DLD1 (cell line): ENCODE results near the gene ENHO.
"Not testable (repeated sequence)": the region's sequence is repeated elsewhere in the genome, so short reads cannot be mapped to it uniquely, and the experiment has no call there.

Experiments used
- in situ Hi-C: cut with HindIII; loops from 2 replicates; pipeline ENCODE4 v1.10.0; 2017; ENCODE audit warnings: low sequenced_read_pairs

ENHO gene

DNA sequence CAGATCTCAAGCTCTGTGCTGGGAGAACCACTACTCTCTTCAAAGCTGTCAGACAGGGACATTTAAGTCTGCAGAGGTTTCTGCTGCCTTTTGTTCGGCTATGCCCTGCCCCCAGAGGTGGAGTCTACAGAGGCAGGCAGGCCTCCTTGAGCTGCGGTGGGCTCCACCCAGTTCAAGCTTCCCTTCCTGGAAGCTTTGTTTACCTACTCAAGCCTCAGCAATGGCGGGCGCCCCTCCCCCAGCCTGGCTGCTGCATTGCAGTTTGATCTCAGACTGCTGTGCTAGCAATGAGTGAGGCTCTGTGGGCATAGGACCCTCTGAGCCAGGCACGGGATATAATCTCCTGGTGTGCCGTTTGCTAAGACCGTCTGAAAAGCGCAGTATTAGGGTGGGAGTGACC lies 9.3 kb upstream of the ENHO start:
- in situ Hi-C loops = not testable (repeated sequence)

DNA sequence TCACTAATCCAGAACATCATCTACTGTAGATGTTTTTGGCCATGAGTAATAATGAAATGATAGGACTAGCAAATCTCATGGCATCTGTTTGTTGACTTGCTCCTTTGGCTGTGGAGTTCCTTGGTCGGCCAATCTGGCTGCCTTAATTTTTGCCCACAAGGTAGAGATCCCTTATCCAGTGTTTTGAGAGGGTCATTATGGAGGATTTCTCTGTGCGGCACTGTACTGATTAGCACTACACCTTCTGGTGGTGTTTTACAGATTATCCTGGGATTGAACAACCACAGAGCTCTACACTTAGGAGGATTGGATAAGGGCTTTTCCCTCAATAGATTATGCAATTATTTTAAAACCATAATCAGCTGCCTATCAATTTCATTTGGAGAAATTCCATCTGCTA lies 3.2 kb upstream of the ENHO start:
- in situ Hi-C loops = no loop called here

DNA sequence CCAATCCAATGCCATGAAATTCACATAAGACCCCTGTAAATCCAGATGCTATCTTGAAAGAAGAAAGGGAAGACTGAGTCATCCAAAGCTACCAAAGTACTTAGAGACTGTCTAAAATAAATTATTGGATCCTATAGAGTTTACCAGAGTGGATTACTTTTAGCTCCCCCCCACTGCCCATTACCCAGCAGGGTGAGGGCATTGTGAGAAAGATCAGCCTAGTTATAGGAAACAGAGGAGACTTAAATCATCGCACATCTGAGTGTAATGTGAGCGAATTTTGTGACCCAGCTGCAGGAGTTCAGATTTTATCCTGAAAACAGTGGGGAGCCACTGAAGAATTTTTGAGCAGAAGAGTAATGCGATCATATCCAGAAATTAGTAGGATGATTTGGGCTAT lies 1.6 kb upstream of the ENHO start:
- in situ Hi-C loops = no loop called here

- in situ Hi-C loops = no loop called here
These were observed 501 bp downstream of the ENHO start for GRCh38 chr9:34522091-34522887.

- in situ Hi-C loops = no loop called here
These were observed 1.3 kb downstream of the ENHO start for GRCh38 chr9:34521406-34522045.

DNA sequence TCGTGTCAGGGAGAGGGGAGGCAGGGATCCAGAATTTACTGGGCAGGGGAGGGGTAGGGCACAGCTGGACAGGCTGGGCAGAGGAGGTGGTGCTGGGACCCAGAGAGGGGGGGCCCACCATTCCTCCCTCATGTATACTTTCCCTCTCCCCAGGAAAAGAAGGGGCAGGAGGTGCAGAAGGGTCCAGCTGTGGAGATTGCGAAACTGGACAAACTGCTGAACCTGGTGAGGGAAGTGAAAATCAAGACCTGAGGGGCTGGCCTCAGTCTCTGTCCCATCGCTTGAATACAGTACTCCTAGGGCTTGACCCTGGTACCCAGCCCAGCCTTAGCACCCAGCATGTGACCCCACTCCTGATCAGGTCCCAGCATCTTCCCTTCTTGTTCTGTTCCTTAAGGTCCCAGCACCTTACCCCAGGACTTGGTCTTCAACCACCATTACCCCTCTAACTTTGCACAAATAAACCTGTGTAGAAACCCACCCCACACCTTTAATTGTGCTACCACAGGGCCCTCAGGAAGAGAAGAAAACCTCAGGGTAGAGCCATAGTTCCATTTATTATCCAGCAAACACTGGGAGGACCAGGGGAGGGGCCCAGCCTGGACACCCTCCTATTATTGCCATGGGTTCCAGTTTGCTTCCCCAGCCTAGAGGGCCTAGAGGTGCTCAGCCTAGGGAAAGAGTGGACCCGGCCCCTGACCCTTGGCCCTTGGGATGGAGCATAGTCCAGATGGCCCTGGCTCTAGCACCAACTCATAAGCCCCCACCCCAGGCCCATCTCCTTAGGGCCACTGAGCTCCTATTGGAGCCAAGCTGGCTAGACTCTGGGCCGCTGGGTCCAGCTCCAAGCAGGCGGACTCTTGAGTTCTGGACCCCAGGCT lies 2.0 kb downstream of the ENHO start:
- in situ Hi-C loops = no loop called here

DNA sequence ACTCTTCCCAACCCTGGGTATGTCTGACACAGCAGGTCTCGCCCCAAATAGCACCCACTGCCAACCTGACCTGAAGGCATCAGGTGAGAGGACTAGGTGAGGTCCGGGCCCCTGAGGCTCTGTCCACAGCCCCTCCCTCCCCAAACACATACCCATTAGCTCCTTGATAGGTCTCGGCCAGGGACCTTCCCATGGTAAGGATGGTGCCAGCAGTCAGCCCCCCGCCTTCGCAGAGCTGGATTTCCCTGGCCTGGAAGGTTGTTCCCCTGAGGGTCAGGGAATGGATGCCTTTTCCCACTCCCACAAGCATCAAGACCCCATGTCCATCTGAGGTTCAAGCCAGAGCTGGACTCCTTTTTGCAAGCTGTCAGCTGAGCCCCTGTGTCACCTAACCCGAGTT lies 2.7 kb downstream of the ENHO start:
- in situ Hi-C loops = no loop called here

DNA sequence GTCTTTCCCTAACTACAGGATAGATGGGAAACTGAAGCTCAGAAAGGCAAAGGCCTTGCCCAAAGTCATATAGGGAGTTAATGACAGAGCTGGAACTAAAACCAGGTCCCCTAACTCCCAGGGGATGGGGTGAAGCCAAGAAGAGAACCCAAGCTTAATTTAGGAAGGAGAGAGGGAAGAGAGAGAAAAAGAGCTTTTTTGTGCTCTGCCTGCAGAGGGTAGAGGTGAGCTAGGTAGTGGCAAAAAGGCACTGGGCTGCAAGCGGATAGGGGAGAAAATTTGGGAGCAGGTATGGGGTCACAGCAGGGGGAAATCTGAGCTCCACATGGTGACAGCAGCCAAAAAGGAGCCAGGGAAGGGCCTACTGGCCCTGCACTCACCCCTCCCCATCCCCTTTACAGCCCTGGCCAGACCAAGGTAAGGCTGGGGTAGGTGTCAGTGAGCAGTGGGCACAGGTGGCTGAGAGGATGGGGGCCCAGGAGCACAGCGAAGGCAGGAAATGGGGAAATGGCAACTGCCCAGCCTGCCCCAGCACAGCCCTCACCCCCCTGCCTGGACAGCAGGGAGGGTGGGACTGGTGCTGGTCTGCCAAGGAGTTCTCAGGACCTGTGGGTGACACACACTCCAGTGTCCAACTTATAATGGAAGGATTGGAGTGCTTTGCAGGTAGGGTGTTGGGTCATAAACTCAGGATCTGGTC lies 3.3 kb downstream of the ENHO start:
- in situ Hi-C loops = no loop called here

GRCh38 chr9:34518896-34519295 lies 3.9 kb downstream of the ENHO start:
- in situ Hi-C loops = no loop called here

DNA sequence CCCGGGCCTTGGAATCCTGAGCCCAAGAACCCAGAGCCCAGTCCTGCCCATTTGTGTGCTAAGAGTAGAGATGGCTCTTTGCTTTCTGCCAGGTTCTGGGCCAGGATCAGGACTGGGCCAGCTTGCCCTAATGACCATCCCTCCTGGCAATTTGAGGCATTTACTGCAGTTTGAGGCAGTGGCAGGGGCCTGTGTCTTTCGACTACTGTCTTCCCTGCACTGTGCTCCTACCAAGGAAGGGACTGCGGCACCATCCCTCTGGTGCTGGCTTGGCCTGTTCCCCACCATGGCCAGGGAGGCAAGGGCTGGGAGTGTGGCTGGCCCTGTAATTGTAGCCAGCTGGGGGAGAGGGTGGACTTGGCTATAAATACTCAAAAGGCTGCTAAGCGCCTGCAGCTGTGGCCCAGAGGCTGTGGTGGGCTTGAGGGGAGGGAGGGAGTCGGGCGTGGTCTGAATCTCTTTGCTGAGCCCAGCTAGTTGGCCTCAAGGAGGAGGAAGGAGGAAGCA lies 4.6 kb downstream of the ENHO start:
- in situ Hi-C loops = no loop called here

DNA sequence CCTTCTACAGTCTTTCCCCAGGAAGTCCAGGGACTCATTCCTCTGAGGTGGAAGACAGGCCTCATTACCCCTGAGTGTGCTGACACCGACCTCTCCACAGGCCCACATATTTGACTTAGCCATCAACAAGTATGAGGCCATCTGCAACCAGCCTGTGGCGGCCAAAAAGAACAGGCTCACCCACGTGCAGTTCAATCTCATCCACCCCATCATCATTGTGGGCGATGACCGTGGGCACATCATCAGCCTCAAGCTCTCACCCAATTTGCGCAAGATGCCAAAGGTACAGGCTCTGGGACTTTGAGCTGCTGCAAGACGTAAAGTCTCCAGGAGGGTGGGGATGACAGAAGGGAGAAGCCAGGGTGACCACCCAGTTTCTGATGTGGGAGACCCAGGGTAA lies 5.6 kb downstream of the ENHO start:
- in situ Hi-C loops = no loop called here

DNA sequence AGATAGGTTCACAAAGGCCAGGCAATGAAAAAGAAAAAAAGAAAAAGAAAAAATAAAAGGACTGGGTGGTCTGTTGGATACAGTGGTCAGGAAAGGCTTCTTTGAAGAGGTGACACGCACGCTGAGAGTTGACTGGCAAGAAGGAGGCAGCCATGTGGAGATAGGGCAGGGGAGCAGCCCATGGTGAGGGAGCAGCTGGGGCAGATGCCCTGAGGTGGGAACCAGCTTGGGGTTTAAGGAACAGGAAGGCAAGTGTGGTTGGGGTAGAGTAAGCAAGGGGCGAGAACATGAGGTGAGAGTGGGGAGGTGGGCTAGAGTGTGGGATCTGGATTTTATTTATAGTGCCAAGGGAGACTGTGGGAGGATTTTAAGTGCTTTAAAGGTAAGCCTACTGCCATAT lies 6.8 kb downstream of the ENHO start:
- in situ Hi-C loops = no loop called here

GRCh38 chr9:34514816-34515215 lies 8.0 kb downstream of the ENHO start:
- in situ Hi-C loops = no loop called here

GRCh38 chr9:34514401-34514800 lies 8.4 kb downstream of the ENHO start:
- in situ Hi-C loops = no loop called here

- in situ Hi-C loops = no loop called here
These were observed 9.1 kb downstream of the ENHO start for GRCh38 chr9:34513567-34514214.

DNA sequence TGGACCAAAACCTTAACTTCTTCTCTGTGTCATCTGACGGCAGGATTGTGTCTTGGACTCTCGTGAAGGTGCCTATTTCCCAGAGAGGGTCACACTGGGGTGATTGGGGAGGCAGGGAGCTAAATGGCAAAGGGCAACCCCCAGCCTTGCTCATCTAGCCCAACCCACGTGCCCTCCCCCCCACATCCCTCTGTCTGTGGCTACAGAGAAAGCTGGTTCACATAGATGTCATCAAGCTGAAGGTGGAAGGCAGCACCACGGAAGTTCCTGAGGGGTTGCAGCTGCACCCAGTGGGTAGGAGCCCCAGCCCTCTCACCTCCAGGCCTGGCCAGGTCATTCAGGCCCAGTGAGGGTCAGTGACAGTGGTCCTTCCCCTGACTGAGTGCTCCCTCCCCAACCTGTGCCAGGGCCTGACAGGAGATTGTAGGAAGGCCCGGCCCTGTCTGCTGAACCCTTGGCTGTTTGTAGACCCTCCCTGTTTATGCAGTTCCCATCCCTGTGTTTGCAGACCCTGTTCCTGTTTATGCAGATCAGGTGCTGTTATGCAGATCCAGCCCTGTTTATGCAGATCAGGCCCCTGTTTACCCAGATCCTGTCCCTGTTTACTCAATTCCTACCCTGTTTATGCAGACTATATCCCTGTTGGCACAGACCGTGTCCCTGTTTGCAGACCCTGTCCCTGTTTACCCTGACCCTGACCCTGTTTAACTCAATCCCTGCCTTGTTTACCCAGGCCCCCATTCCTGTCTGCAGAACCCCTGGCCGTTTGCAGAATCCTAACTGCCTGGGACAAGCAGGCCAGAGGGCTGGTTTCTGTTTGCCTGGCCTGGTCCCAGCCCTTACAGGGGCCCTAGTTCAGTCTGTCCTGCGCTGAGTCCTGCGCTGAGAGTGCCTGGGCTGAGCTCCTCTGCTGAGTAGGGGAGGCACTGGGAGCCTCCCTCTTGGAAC lies 10.4 kb downstream of the ENHO start:
- in situ Hi-C loops = no loop called here

DNA sequence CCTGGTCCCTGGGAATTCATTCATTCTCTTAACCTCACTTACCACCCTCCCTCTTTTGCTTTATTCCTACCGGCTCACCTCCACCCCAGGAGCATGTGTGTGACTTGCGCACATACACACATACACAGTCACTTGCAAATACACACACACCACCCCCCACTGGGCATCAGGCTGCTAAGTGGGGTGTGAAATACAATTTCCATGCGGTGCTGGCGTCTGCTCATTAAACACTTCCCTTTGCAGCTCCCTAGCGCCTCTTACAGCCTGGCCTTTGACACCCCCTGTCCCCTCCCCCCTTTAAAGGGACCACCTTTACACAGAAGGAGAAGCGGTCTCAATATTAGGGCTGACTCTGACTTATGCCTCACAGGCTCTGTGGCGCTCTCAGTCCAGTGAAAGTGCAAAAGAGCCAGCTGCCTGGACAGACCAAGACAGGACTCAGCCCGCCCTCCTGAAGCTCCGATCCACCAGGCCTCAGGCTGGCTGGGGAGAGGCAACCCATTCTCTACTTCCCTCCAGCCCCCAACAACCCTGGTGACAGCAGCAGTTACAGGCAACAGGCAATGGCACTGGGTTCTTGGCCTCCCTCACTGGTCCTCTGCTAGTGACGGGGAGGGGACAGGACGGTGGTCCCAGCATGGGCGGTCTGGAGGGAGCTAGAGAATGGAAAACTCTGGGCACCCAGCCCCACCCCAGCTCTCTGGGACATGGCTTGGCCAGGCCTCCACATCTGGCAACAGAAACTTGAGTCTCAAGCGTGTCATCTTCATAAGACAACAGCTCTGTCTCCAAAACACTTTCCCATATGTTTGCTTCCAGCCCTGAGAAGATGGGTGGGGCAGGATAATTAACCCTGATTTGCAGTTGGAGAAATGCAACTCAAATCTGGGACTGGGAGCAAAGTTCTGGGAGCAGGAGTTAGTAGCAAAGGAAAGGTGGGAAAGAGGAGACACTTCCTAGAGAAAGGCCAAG lies 12.0 kb downstream of the ENHO start:
- in situ Hi-C loops = no loop called here

GRCh38 chr9:34508951-34509350 lies 13.8 kb downstream of the ENHO start:
- in situ Hi-C loops = loop anchor here (10.0 kb wide), 2 partner anchors 66 to 84 kb away; no protein-coding TSS in a partner anchor
